Activated gamma-delta T cell treated with anti-CD3 and anti-CD28 coated beads, Interleukin-2, amount 50 U/mL, for 16 hours (primary cell): ENCODE results near the gene PPP1R13B.
A peak's percentile ranks its signal among the peaks of the same experiment; 100 is the strongest.

Experiments
- DNase-seq: peaks from one replicate; pipeline ENCODE4 v3.0.0-alpha.2; 2020; ENCODE audit warnings: low read depth

Gene PPP1R13B

DNA sequence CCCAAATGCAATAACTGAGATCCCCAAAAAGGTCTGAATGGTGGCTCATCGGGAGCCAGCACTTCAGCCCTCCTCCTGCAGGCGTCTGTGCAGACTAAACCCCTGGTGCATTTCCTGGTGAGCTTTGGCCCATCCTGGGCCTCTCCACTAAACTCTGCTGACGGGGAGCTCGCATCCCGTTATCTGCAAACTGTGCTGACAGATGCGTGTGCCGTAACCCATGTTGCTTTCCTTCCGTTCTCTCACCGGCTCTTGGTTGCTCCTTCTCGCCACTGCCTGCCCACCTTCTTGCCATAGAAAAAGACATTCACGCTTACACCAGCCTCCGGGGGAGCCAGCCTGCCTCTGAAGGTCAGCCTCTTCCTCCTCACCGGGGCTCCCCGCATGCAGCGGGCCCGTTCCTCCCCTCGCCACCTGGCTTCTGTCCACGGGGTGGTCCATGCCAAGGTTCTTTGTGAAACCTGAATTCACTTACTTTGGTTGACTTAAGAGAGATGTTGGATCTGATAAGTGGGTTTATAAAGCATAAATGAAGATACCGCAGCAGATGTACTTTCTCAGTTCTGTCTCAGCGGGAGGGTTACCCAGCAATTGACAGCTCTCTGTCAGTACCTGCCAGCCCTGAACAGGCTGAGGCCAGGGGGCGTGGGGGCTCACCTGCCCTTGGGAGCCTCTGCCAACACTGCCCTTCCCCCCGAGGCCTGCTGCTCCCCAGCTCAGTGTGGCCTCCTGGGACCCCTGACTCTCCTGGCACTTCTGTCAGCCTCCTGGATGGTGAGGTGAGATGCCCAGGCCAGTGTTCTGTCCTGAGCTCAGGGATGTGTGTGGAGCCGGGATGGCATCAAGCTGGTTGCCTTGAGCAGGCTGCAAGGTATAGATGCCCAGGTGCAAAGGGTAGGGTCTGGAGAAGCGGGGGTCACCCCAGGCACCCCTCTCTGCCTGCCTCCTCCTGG, 117.6 kb downstream of the PPP1R13B start:
- DNase-seq = no peak

DNA sequence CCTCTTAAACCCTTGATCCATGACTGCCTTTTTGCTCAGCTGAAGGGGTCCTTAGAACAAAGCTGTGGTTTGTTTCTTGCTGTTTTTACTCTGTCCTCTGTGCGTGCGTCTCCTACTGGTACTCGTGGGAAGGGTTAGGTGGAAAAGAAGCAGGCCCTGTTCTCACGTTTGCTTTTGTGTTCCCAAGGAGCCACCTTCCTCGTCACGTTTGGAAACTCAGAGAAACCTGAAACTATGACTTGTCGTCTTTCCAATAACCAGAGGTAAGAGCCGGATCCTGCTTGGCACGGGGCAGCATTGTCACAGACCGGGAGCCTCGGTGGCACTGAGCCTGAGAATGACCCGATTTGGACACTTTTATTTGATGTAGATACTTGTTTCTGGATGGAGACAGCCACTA, 118.7 kb downstream of the PPP1R13B start:
- no peak for DNase-seq

GRCh38 chr14:103728141-103728540, 119.2 kb downstream of the PPP1R13B start:
- no peak for DNase-seq

DNA sequence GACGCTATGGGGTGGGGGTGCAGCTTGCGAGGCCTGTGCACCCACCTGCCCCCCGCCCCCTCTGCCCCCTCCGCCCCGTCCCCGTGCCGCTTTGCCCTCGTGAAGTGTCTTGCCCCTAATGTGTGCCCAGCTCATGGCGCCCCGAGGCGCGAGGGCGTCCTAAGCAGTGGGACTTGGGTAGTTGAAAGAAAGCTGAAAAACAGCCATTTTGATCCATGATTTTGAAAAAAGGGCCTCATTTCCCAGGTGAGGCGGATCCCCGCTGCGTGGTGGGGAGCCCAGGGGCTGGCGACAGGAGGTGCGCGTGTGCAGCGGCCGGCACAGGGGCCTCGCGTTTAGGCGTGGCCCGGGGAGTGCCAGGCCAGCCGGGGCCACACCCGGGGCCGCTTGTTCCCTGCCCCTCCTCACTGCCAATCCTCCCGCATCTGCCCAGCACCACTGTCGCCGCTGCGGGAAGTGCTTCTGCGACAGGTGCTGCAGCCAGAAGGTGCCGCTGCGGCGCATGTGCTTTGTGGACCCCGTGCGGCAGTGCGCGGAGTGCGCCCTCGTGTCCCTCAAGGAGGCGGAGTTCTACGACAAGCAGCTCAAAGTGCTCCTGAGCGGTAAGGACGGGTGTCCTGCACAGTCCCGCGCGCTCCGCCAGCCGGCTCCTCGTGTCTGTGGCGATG, 119.9 kb downstream of the PPP1R13B start:
- DNase-seq = no peak

DNA sequence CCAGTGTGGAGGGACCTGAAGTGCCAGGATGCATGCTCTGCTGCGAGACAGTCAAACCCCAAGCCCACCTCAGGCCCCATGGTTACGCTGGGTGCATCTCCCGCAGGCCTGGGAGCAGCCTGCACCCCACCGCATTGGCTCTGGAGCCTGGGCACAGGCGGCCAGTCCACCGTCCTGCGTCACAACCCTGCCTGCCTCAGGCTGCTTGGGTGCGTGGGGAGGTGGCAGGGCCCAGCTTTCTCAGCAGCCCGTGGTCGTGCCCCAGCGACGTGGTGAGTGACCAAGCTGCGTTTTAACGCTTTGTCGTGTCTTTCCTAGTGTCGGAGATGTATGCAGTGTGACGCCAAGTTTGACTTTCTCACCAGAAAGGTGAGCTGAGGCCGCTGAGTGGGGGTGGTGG, 120.9 kb downstream of the PPP1R13B start:
- no peak for DNase-seq

- no peak for DNase-seq
Observed at GRCh38 chr14:103725739-103726395, 121.5 kb downstream of the PPP1R13B start.

- no peak for DNase-seq
Observed at GRCh38 chr14:103725001-103725682, 122.2 kb downstream of the PPP1R13B start.

DNA sequence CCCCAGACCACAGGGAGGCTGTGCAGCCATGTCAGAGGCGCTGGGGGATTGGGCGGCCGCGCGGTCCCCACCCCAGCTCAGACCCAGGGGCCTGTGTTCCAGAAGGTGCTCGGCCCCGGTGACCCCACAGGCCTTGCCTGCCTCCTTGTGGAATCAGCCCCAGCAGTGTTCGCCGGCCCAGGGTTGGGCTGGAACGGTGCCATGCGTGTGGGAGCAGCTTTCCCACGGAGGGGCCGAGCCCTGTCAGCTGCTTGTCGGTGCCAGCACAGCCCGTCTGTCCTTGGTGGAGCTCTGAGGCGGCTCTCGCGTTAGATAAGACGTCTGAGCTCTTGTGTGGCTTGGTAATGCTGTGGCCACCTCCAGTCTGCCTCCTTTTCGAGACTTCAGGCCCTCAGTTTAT, 123.3 kb downstream of the PPP1R13B start:
- DNase-seq = no peak

DNA sequence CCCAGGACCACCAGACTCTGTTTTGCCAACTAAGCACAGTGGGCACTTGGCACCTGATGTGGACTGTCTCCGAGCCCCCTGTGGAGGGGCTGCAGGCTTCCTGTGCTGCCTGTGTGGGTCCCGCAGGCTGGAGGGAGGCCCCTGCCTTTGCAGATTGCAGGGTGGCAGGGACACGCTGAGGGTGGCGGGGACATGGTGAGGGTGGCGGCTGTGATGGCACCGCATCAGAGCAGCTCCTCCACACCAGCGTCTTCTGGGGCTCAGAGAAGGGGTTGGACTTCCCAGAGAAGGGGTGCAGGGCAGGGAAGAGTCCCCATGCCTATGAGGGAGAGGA, 123.7 kb downstream of the PPP1R13B start:
- no peak for DNase-seq

DNA sequence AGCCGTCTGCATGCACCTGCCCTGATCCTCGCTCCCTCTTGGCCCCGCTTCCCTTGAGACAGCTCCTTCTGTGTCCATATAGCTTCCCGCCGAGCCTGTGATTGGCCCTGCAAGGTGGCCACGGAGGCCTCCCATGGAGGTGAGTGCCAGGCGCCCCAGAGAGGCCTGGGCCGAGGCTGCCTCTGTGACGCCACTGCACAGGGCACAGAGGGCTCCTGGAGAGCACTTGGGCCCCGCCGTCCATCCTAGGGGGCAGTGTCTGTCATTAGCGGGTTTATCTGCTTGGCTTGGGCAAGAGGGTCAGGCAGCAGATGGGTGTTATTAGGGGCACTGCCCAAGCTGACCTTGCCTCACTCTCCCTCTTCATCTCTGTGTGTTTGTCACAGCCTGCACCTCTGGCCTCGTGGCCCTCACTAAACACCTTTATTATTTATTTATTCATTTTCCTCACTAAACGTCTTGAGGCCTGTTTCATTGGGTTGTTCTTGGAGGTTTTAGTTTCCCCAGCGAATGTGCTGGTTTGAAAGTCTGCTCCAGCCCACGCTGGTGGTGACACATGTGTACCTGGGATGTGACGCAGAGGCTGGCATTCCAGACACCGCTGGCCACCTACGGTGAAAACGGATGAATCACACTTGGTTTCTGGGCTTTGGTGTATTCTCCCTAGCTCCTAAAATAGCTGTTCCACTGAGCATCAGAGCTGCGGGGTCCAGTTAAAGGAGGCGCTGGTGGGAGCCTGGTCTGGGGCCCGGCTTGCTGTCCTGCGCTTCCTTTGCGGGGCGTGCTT, 125.8 kb downstream of the PPP1R13B start:
- DNase-seq = no peak

DNA sequence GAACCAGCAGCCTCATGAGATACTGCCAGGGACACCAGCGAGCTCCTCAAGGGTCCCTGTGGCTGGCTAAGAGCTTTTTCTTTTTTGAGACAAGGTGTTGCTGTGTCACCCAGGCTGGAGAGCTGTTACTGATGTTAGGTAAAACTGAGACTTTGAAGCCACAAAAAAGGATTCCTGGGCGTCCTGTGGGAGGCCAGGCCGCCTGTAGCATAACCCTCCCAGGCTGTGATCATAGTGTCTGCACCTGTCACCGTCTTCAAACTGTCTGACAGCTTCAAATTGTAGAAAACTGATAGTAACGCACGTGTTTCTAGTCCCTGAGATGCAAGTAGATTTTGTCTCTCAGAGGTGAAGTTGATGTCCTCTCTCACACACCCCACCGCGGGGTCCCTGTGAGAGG, 127.6 kb downstream of the PPP1R13B start:
- DNase-seq = no peak

DNA sequence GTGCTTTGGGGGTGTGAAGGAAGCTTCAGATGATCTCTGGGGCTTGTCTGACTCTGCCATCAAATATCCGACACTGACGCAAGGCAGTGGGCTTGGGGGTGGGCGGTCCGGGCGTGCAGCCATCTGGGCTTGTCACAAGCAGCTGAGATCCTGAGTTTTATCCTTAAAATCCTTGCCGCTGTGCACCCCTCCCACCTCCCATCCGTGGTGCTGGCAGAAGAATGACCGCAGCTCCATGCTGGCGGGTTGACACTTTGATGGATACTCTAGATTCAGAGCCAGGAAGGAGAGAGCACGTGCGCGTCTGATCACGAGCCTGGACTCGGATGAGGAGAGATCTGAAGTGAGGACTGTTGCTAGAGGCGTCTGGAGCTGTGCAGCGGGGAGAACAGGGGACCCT, 128.8 kb downstream of the PPP1R13B start:
- no peak for DNase-seq

DNA sequence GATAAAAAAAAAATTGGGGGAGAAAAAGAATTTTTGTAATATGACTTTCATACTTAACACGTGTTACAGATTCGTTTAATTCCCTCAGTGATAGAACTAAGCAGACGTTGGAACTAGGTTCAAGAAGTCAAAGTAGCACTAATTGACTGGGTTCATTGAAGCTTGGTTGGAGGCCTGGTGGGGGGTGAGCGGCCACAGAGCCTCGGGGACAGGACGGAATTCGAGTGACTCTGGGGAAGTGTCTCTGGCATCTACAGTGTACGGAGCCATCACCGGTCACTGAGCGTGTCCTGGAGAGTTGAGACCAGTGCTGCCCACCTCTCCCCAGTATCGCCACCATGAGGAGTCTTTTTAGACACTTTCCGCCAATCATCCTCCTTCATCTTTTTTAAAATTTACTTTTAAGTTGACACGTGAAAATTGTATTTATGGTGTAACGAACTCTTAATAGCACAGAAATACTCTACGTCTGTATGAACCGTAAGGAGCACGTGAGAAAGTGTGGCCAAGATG, 130.4 kb downstream of the PPP1R13B start:
- DNase-seq = no peak

DNA sequence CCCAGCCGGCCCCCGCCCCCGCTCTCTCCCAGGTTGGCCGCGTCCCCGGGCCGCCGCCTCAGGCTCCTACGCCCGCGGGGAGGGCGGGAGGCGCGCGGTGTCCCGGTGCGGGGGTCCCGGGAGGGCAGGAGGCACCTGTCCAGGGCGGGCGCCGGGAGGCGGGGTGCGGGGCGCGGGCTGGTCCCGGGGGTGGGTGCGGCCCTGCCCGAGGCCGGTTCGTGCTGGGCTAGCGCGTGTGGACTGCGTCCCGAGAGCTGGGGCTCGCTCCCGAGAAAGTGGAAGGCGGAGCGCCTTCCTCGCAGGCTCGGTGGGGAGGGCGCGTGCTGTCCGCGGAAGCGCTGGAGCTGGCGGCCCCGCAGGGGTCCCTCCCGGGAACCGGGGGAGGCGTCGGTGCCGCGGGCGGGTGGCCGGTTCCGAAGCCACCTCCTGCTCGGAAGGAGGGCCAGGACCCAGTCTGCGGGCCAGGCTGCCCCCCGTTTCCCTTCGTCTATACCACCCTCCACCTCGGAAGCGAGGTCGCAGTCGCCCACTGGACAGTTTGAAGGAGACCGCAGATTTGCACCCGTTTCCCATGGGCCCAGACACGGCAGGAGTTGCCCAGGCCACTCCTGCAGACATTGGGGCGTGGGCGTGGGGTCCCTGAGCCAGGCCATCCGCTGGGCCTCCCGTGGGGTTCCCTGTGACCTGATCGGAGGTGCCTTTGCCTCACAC, 131.1 kb downstream of the PPP1R13B start:
- no peak for DNase-seq

- peak; percentile 100 for DNase-seq
Observed at GRCh38 chr14:103715052-103716000, 132.0 kb downstream of the PPP1R13B start, which contains the start of the genes XRCC3 and ZFYVE21. TSS of gene XRCC3 (minus strand) at chr14:103715451. CDS start at chr14:103711087, 4,364 bp downstream. TSS of gene ZFYVE21 (plus strand) at chr14:103715810. CDS start at chr14:103715842, 32 bp downstream.

GRCh38 chr14:103714063-103714724, 133.2 kb downstream of the PPP1R13B start:
- no peak for DNase-seq

DNA sequence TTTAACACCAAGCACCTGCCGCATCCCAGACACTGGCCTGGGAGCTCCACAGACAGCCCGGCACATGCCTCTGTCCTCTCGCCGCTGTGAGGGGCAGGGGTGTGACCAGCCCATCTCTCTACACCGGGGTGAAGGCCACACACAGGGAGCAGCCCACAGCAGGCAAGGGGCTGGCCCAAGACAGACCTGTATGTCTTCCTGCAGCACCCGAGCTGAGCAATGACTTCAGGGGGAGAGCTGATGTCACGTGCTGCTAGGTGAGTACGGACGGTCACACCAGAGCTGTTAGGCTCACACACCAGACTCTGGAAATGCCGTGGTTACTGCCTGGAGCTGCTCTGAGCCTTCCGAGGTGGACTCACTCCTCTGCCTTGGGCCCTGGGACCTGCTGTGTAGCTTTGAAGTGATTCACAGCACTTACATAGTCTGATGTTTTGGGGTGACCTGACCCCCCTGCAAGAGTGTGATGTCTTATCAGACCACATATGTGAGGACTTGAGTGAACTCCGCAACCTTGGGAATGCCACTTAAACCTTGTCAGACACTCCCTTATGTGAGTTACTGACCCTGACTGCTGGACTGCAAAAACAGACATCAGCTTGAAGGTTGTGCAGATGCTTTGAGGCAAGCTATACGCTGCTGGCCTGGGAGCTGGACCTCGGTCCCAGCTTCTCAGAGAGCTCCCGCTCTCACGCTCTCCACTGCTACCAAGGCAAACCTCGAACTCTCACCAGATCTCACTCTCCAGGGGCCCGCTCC, 133.9 kb downstream of the PPP1R13B start:
- no peak for DNase-seq
